ENCODE results near the gene TSC2.

GRCh38 chr16:2029350-2029749 is 18.4 kb upstream of the TSC2 start:
- TF ChIP-seq CTCF (conservative IDR thresholded peaks at IDR 0.05; ENCODE audit: low read length) (no peak), EZH2phosphoT487 (IDR thresholded peaks at IDR 0.05; ENCODE audit: borderline replicate concordance, low read depth, low read length) (no peak)
